ENCODE results near the gene IPO5.

- TF ChIP-seq CTCF (IDR thresholded peaks at IDR 0.05) (no peak), POLR2A (IDR thresholded peaks at IDR 0.05) (no peak)
Measured at GRCh38 chr13:97962887-97963286, 9.4 kb downstream of the IPO5 start.

Data from adrenal gland (tissue), 5 donors.